K562 (cell line): Measurements from ENCODE around the gene ITGAL. TPM values are rescaled to one million over a fixed set of nuclear protein-coding genes. Genes with fewer than 3 reads are reported as not detected.
"Not testable (repeated sequence)": the region's sequence is repeated elsewhere in the genome, so short reads cannot be mapped to it uniquely, and the experiment has no call there.

Source experiments
- ATAC-seq: fragments of 200-7000 bp; cut with Tn5 transposase; 3 replicates; pipeline ENCODE4 v1.9.1; 2020; ENCODE audit warnings: moderate library complexity
- BruUV-seq: library from RNA; stranded (reverse); fragments of 400-500 nt; replicated peaks from 2 replicates; lab custom pipeline; 2021; lab: Mats Ljungman, UMichigan
- CTCF ChIA-PET: fragments of 300-600 bp; formaldehyde crosslinking; extraction: SDS; loops from one replicate; lab custom pipeline; 2021; ENCODE audit warnings: low intra/inter-chr PET ratio; lab: Yijun Ruan, JAX
- POLR2A ChIA-PET: fragments of 300-600, 350-650 bp; sonication (Branson Sonifier 250); formaldehyde crosslinking; extraction: SDS; loops from one replicate; lab custom pipeline; 2021; ENCODE audit warnings: antibody characterized with exemption, inconsistent platforms; lab: Yijun Ruan, JAX
- DNase-seq, 4 experiments: peaks; one replicate each; pipeline versions ENCODE4 v3.0.0 to v3.0.0-alpha.2; 2011 to 2018; ENCODE audit warnings: low spot score in 3 of 4, mixed read lengths in 3 of 4; ENCODE audit errors: extremely low read depth in 1 of 4
- FAIRE-seq: peaks from 2 replicates; lab custom pipeline; 2011; peaks lifted over from hg19 to GRCh38; lab: Jason Lieb, UNC
- H2AFZ ChIP-seq: 2 replicates; pipeline ENCODE4 v1.6.0; 2011; ENCODE audit warnings: low read depth, low read length, control low read depth, inconsistent platforms
- H3K27ac ChIP-seq: fragments of 200-600 bp; 3 replicates; pipeline ENCODE4 v1.8.0; 2011; ENCODE audit warnings: low read depth, mild to moderate bottlenecking, control low read depth, inconsistent platforms, low read length, moderate library complexity, mixed read lengths; ENCODE audit errors: extremely low read depth
- H3K27me3 ChIP-seq, 2 experiments: fragments of 300-600 bp in 1 of 2; 2 replicates in 1 of 2; 3 replicates in 1 of 2; pipeline versions ENCODE4 v1.6.0 to v1.8.0; 2011; ENCODE audit warnings: inconsistent platforms in 2 of 2, low read length in 2 of 2, mild to moderate bottlenecking in 1 of 2, mixed read lengths in 1 of 2, moderate library complexity in 1 of 2; ENCODE audit not compliant: control insufficient read depth in 2 of 2, insufficient read depth in 2 of 2
- H3K36me3 ChIP-seq: fragments of 300-600 bp; 3 replicates; pipeline ENCODE4 v1.8.0; 2011; ENCODE audit warnings: mild to moderate bottlenecking, low read length, inconsistent platforms; ENCODE audit not compliant: control insufficient read depth, insufficient read depth
- H3K4me1 ChIP-seq, 2 experiments: fragments of 200-600 bp in 1 of 2; replicated peaks in 1 of 2; 2 replicates in 1 of 2; 3 replicates in 1 of 2; pipeline versions ENCODE4 v1.5.1 to v1.8.0; 2011; ENCODE audit warnings: inconsistent platforms in 2 of 2, low read length in 2 of 2, mild to moderate bottlenecking in 1 of 2, mixed read lengths in 1 of 2, moderate library complexity in 1 of 2; ENCODE audit not compliant: control insufficient read depth in 2 of 2, insufficient read depth in 2 of 2
- H3K4me2 ChIP-seq: 2 replicates; pipeline ENCODE4 v1.6.1; 2011; ENCODE audit warnings: low read length, control low read depth, inconsistent platforms, mixed read lengths; ENCODE audit not compliant: insufficient read depth
- H3K4me3 ChIP-seq: fragments of 200-600 bp; sonication (generic), shearing (Covaris generic); 2 replicates; pipeline ENCODE4 v1.5.1; 2016; ENCODE audit warnings: control low read depth, inconsistent platforms
- H3K79me2 ChIP-seq: fragments of 200-600 bp; 3 replicates; pipeline ENCODE4 v1.8.0; 2011; ENCODE audit warnings: low read length, inconsistent platforms; ENCODE audit not compliant: control insufficient read depth, insufficient read depth
- H3K9ac ChIP-seq, 2 experiments: 2 replicates each; pipeline versions ENCODE4 v1.6.0 to v1.6.1; 2011; ENCODE audit warnings: low read depth in 2 of 2, low read length in 2 of 2, control low read depth in 1 of 2, inconsistent platforms in 1 of 2, mild to moderate bottlenecking in 1 of 2, mixed read lengths in 1 of 2; ENCODE audit not compliant: insufficient read depth in 1 of 2
- H3K9me1 ChIP-seq: one replicate; pipeline ENCODE4 v1.6.0; 2011; ENCODE audit warnings: inconsistent platforms, mild to moderate bottlenecking, low read length, moderate library complexity; ENCODE audit not compliant: control insufficient read depth, insufficient read depth
- H3K9me3 ChIP-seq: replicated peaks from 2 replicates; pipeline ENCODE4 v1.5.1; 2011; ENCODE audit warnings: low read depth, low read length, inconsistent platforms; ENCODE audit not compliant: control insufficient read depth, insufficient read depth
- H4K20me1 ChIP-seq: replicated peaks from 2 replicates; pipeline ENCODE4 v1.6.1; 2011; ENCODE audit warnings: low read length, inconsistent platforms, mixed read lengths; ENCODE audit not compliant: control insufficient read depth, insufficient read depth
- ILF3 ChIP-seq: fragments of 450-650 bp; IDR thresholded peaks from 2 replicates; pipeline ENCODE4 v1.6.1; 2018; ENCODE audit warnings: antibody characterized with exemption, mild to moderate bottlenecking, moderate library complexity, borderline replicate concordance
- ZBTB34 ChIP-seq: fragments of 250-450 bp; sonication (Bioruptor Pico); IDR thresholded peaks from 2 replicates; pipeline ENCODE4 v1.8.0; 2021; ENCODE audit warnings: mild to moderate bottlenecking, moderate library complexity
- ZNF507 ChIP-seq: conservative IDR thresholded peaks from 2 replicates; pipeline ENCODE4 v1.6.1; 2017; ENCODE audit warnings: missing genetic modification characterization, missing compliant biosample characterization
- ZNF512 ChIP-seq: IDR thresholded peaks from 2 replicates; pipeline ENCODE4 v1.6.1; 2016; ENCODE audit warnings: missing genetic modification characterization, missing compliant biosample characterization
- ZNF699 ChIP-seq: fragments of 250-450 bp; sonication (Bioruptor Pico); IDR thresholded peaks from 2 replicates; pipeline ENCODE4 v1.8.0; 2021; ENCODE audit warnings: mild to moderate bottlenecking, moderate library complexity; ENCODE audit not compliant: insufficient replicate concordance
- WGBS: fragments of 100-300 bp; shearing (Covaris generic); methylation state at CpG from one replicate; pipeline ENCODE4 v1.1.6; 2016; ENCODE audit warnings: low coverage, mixed read lengths; ENCODE audit not compliant: insufficient coverage; ENCODE audit errors: missing lambda C conversion rate; 5-methylcytosine and 5-hydroxymethylcytosine counted together
- in situ Hi-C: fragments of 300-500 bp; cut with MboI; formaldehyde crosslinking; loops from 4 replicates; pipeline ENCODE4 v1.15.0; 2018; ENCODE audit warnings: inconsistent platforms, mixed read lengths
- intact Hi-C: fragments of 100-400 bp; cut with micrococcal nuclease; formaldehyde crosslinking; loops from 2 replicates; pipeline ENCODE4 v1.14.2; 2022
- polyA plus RNA-seq, 8 experiments: library from polyadenylated mRNA; depleted of rRNA in 4 of 8; stranded (reverse) in 5 of 8; unstranded in 3 of 8; fragments of >200 nt; fragmentation: Nextera tagmentation in 2 of 8; fragmentation: Illumina TruSeq in 1 of 8; extraction: Ambion mirVana in 2 of 8; extraction: Trizol in 1 of 8; gene quantifications; 2 replicates each; pipeline versions ENCODE4 v1.2.1 to v1.2.3, GENCODE V29; 2011 to 2014; ENCODE audit warnings: inconsistent platforms in 1 of 8, missing spikeins in 1 of 8
- total RNA-seq, 7 experiments: library from RNA; depleted of rRNA in 6 of 7; stranded (reverse); fragments of >200 nt in 6 of 7; fragmentation: Illumina TruSeq in 2 of 7; extraction: Trizol in 2 of 7; gene quantifications; 2 replicates each; pipeline versions ENCODE4 v1.2.1 to v1.2.3, GENCODE V29; 2011 to 2021; ENCODE audit warnings: low replicate concordance in 1 of 7

The ITGAL gene
- total and polyA plus RNA-seq, 9 of the 15 experiments (the other 6 are each of a cell fraction or from before 2014, with no cell fraction given), result 0.01 to 0.53 TPM; not detected in 7

- no peak overlapping the region for H3K27ac ChIP-seq
- H4K20me1 ChIP-seq, result no peaks in the 10 kb centered on the region
- H2AFZ ChIP-seq, result no peak overlapping the region
- peaks cover 0 to 15% of the 10 kb centered on the region in 2 experiments; a peak in 1 of 5 replicates for H3K4me1 ChIP-seq
- no peaks in the 10 kb centered on the region for H3K9me3 ChIP-seq
- POLR2A ChIA-PET, result no interaction called here
- in situ Hi-C loops (no loop called here), intact Hi-C loops (no loop called here)
- DNase-seq (peak in 1 of 4 experiments; percentile 1), ATAC-seq (no peak), FAIRE-seq (no peak)
- H3K4me2 ChIP-seq, result no peak overlapping the region
- CTCF ChIA-PET, result no interaction called here
- no peaks in the 10 kb centered on the region for H3K36me3 ChIP-seq
- no peaks in the 10 kb centered on the region for H3K79me2 ChIP-seq
- BruUV-seq, result no TSS peak
- WGBS, result 29% methylated on average over 3 of the region's 3 CpGs
- no peaks in the 10 kb centered on the region for H3K27me3 ChIP-seq
- no peak overlapping the region for H3K4me3 ChIP-seq
- TF ChIP-seq ZNF507 (tag), result no peak
- no peak for TF ChIP-seq ILF3
- TF ChIP-seq ZNF699 (CRISPR knock-in tag), result no peak
- TF ChIP-seq ZBTB34 (CRISPR knock-in tag), result no peak
- no peak overlapping the region for H3K9ac ChIP-seq
- H3K9me1 ChIP-seq, result no peaks in the 10 kb centered on the region
Observed at GRCh38 chr16:30476991-30477390, 4.4 kb downstream of the ITGAL start.

GRCh38 chr16:30477773-30478172 is 5.2 kb downstream of the ITGAL start:
- H3K4me3 ChIP-seq, BruUV-seq, H2AFZ ChIP-seq, H4K20me1 ChIP-seq, ATAC-seq, intact Hi-C loops, FAIRE-seq, H3K27me3 ChIP-seq, DNase-seq, H3K9me1 ChIP-seq, H3K27ac ChIP-seq, H3K79me2 ChIP-seq, H3K9ac ChIP-seq, in situ Hi-C loops, H3K36me3 ChIP-seq, CTCF ChIA-PET, POLR2A ChIA-PET, H3K9me3 ChIP-seq, H3K4me2 ChIP-seq: not testable (repeated sequence)
- WGBS, result 14% methylated on average over 3 of the region's 3 CpGs
- peak; percentile 54; the same call in 1 of the 2 replicates for TF ChIP-seq ZNF512 (tag)
- H3K4me1 ChIP-seq, result peaks cover 0 to 15% of the 10 kb centered on the region in 2 experiments; a peak in 1 of 5 replicates
